Suprapubic skin (tissue), 4 donors: ENCODE results near the gene SYDE2.
A peak's percentile ranks its signal among the peaks of the same experiment; 100 is the strongest.

Experiments
- POLR2A ChIP-seq, 2 donors: fragments of 450-650 bp; IDR thresholded peaks; one replicate each; pipeline ENCODE4 v1.6.1; 2017; ENCODE audit warnings: antibody characterized with exemption in 2 of 2, mild to moderate bottlenecking in 2 of 2, moderate library complexity in 2 of 2
- POLR2AphosphoS5 ChIP-seq, 3 donors: sonication (generic); formaldehyde crosslinking; IDR thresholded peaks; one replicate each; pipeline ENCODE4 v1.6.1; 2017; ENCODE audit warnings: antibody characterized with exemption in 3 of 3
- TF ChIP-seq, protein P1 (sequence below), 2 donors: fragments of 200-600 bp in 1 of 2; fragments of 450-650 bp in 1 of 2; sonication (generic) in 1 of 2; IDR thresholded peaks; one replicate each; pipeline ENCODE4 v1.5.1; 2016 to 2019; ENCODE audit warnings: antibody characterized with exemption in 2 of 2, mild to moderate bottlenecking in 1 of 2, moderate library complexity in 1 of 2

DNA sequence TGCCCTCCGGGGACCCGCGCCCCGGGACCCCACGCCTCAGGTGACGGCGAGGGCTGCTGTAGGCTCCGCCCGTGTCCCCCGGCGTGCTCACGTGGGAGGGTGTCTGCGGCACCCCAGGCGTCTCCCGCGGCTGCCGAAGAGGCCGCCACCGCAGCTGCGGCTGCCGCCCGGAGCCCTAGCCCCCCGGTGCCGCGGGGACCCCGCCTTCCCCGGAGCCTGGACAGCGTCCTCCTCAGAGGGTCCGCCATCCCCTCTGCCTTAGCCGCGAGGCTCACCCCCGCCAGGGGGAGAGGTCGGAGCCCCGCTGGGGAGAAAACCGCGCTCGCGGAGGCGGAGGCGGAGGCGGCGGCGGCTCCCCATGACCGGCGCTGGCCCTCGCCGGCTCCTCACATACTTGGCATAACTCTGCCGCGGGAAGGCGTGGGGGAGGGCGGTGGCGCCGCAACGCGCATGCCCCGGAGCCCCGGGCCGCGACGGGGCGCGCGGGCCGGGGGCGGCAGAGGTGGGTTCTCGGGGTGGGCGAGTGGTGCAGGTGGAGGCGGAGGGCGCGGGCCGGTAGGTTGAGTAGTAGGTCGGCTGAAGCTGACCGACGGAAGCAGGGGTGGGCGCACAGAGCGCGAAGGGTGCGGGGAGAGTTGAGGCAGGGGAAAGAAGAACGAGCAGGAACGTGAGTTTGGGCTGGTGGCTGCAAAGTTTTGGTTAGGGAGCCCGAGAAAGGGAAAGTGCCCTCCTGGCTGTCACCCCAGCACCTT is 700 bp upstream of the SYDE2 start:
- TF ChIP-seq, protein P1, sequence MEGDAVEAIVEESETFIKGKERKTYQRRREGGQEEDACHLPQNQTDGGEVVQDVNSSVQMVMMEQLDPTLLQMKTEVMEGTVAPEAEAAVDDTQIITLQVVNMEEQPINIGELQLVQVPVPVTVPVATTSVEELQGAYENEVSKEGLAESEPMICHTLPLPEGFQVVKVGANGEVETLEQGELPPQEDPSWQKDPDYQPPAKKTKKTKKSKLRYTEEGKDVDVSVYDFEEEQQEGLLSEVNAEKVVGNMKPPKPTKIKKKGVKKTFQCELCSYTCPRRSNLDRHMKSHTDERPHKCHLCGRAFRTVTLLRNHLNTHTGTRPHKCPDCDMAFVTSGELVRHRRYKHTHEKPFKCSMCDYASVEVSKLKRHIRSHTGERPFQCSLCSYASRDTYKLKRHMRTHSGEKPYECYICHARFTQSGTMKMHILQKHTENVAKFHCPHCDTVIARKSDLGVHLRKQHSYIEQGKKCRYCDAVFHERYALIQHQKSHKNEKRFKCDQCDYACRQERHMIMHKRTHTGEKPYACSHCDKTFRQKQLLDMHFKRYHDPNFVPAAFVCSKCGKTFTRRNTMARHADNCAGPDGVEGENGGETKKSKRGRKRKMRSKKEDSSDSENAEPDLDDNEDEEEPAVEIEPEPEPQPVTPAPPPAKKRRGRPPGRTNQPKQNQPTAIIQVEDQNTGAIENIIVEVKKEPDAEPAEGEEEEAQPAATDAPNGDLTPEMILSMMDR (IDR thresholded peaks at IDR 0.05): no peak
- TF ChIP-seq POLR2A (IDR thresholded peaks at IDR 0.05) (peak in 1 of 2 donors; percentile 23), POLR2AphosphoS5 (IDR thresholded peaks at IDR 0.05) (no peak)
